MM.1S (cell line): ENCODE measurements around the gene RAVER2.

Experiments
- EZH2 ChIP-seq: fragments of 300-600 bp; sonication (generic); optimal IDR thresholded peaks from 2 replicates; pipeline ENCODE3; 2017; ENCODE audit warnings: low read depth, mild to moderate bottlenecking, antibody characterized with exemption, low read length, mixed read lengths
- EZH2phosphoT487 ChIP-seq: fragments of 300-600 bp; sonication (generic); IDR thresholded peaks from 2 replicates; pipeline ENCODE4 v1.6.1; 2018; ENCODE audit warnings: antibody characterized with exemption, low read length
- TF ChIP-seq, protein P1 (sequence below): fragments of 300-600 bp; sonication (generic); IDR thresholded peaks from 2 replicates; pipeline ENCODE4 v1.5.1; 2016; ENCODE audit warnings: antibody characterized with exemption, low read length, mixed read lengths

DNA sequence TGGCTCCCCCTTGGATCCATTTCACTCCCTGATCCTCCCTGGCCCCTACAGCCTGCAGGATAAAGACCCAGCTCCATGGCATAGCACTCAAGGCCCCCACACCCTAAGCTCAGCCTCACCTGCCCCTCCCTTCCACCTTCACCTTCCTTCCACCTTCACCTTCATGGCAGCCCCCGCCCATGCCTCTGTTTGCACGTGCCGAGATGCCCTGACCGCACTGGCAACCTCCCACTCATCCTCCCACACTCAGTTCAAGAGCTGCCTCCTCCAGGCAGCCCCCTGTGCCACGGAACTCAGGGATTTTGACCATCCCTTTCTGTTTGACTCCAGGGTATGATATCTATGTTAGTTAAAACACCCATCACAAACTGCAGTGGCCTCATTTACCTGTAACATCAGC is 109.8 kb downstream of the RAVER2 start:
- TF ChIP-seq, protein P1, sequence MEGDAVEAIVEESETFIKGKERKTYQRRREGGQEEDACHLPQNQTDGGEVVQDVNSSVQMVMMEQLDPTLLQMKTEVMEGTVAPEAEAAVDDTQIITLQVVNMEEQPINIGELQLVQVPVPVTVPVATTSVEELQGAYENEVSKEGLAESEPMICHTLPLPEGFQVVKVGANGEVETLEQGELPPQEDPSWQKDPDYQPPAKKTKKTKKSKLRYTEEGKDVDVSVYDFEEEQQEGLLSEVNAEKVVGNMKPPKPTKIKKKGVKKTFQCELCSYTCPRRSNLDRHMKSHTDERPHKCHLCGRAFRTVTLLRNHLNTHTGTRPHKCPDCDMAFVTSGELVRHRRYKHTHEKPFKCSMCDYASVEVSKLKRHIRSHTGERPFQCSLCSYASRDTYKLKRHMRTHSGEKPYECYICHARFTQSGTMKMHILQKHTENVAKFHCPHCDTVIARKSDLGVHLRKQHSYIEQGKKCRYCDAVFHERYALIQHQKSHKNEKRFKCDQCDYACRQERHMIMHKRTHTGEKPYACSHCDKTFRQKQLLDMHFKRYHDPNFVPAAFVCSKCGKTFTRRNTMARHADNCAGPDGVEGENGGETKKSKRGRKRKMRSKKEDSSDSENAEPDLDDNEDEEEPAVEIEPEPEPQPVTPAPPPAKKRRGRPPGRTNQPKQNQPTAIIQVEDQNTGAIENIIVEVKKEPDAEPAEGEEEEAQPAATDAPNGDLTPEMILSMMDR = no peak
- TF ChIP-seq EZH2phosphoT487 (no peak), EZH2 (no peak)
